Adrenal gland (tissue), 12 donors: ENCODE results near the gene DAPL1. TPM values are rescaled to one million over a fixed set of nuclear protein-coding genes. Genes with fewer than 3 reads are reported as not detected.

Experiments used
- DNase-seq, 7 donors: peaks; one replicate each; pipeline ENCODE4 v3.0.0-alpha.2; 2019 to 2020
- H3K27ac ChIP-seq, 5 donors: fragments of 200-600 bp; sonication (generic) in 4 of 5; 1 replicate in 3 of 5; 2 replicates in 2 of 5; pipeline versions ENCODE4 v1.5.1 to v1.8.0; 2016 to 2020; ENCODE audit warnings: mild to moderate bottlenecking in 1 of 5
- H3K27me3 ChIP-seq: fragments of 200-600 bp; 2 replicates; pipeline ENCODE4 v1.8.0; 2021
- H3K36me3 ChIP-seq, 2 donors: fragments of 200-600 bp; replicated peaks in 1 of 2; 1 replicate in 1 of 2; 2 replicates in 1 of 2; pipeline versions ENCODE4 v1.5.1 to v1.8.0; 2018 to 2022
- H3K4me1 ChIP-seq, 2 donors: fragments of 200-600 bp; replicated peaks in 1 of 2; 1 replicate in 1 of 2; 2 replicates in 1 of 2; pipeline versions ENCODE4 v1.5.1 to v1.8.0; 2018 to 2021
- H3K4me3 ChIP-seq, 4 donors: fragments of 200-600 bp; sonication (generic) in 3 of 4; one replicate each; pipeline ENCODE4 v1.5.1; 2016 to 2018
- H3K9me3 ChIP-seq, 3 donors: fragments of 200-600 bp; sonication (generic) in 1 of 3; replicated peaks in 1 of 3; 1 replicate in 2 of 3; 2 replicates in 1 of 3; pipeline versions ENCODE4 v1.5.1 to v1.8.0; 2016 to 2021
- POLR2A ChIP-seq, 2 donors: fragments of 450-650 bp; IDR thresholded peaks; one replicate each; pipeline ENCODE4 v1.6.1; 2017; ENCODE audit warnings: antibody characterized with exemption in 2 of 2, mild to moderate bottlenecking in 2 of 2, moderate library complexity in 1 of 2
- WGBS, 4 donors: extraction: QIAGEN DNeasy Blood & Tissue Kit in 2 of 4; methylation state at CpG; one replicate each; pipeline versions ENCODE4 v1.1.5 to v1.1.7; 2013 to 2017; 5-methylcytosine and 5-hydroxymethylcytosine counted together
- intact Hi-C, 2 donors: fragments of 100-400 bp; cut with DNase I; formaldehyde crosslinking; loops; one replicate each; pipeline versions ENCODE4 v1.14.1 to v1.15.0; 2022 to 2023
- polyA plus RNA-seq, 3 donors: library from polyadenylated mRNA; stranded (reverse); fragments of 200-250 nt in 2 of 3; fragments of 350-450 nt in 1 of 3; fragmentation: Illumina TruSeq in 1 of 3; extraction: RNeasy Lipid Tissue Mini Kit (QIAGEN cat#74804) in 1 of 3; gene quantifications; one replicate each; pipeline ENCODE4 v1.2.3, GENCODE V29; 2013 to 2014
- total RNA-seq, 9 donors: library from RNA; depleted of rRNA in 4 of 9; stranded (reverse); fragments of >200 nt in 4 of 9; fragments of 120-200 nt in 1 of 9; fragmentation: NEBNext Ultra II Directional in 1 of 9; extraction: Animal tissue kit (Norgen Biotek cat#: 25700) in 1 of 9; gene quantifications; one replicate each; pipeline versions ENCODE4 v1.1.0 to v1.2.4, GENCODE V29; 2013 to 2023
- TF ChIP-seq, protein P1 (sequence below), 6 experiments: fragments of 450-650 bp in 4 of 6; fragments of 200-600 bp in 2 of 6; sonication (generic) in 1 of 6; IDR thresholded peaks; 1 replicate in 5 of 6; 2 replicates in 1 of 6; pipeline versions ENCODE4 v1.5.1 to v1.8.0; 2016 to 2021; ENCODE audit warnings: antibody characterized with exemption in 6 of 6, mild to moderate bottlenecking in 2 of 6, moderate library complexity in 1 of 6
- donor health status: healthy with polysubstance abuse.
- donor health status: Bipolar disorder and iron deficiency.
- donor health status: DM: yes; HTN: yes; CAD: no.
- donor health status: DM: no; HTN: no; CAD: no.
- donor health status: DM: no; HTN: no; CAD: no.
- donor health status: DM: yes; HTN: yes; CAD: no.

Gene DAPL1
- total and polyA plus RNA-seq, 12 donors: 0.50 to 177 (median 35.4) TPM

DNA sequence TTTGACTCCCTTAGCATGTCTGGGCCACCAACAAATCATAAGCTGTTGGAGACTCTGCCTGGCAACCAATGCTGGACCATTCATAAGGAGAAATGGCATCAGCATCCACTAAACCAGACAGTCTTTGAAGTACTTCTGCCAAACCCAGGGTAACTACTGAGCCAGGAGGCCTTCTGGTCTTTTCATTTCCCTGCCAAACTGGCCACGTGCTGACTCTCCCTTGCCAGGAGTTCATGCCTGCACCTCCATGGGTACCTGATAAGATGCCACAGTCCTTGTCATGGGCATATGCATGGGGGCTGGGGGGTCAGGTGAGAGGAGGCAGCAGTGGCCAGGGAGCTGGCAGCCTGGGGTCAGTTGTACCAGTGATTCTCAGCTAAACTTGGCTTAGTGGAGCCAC is 34.2 kb upstream of the DAPL1 start:
- TF ChIP-seq, protein P1, sequence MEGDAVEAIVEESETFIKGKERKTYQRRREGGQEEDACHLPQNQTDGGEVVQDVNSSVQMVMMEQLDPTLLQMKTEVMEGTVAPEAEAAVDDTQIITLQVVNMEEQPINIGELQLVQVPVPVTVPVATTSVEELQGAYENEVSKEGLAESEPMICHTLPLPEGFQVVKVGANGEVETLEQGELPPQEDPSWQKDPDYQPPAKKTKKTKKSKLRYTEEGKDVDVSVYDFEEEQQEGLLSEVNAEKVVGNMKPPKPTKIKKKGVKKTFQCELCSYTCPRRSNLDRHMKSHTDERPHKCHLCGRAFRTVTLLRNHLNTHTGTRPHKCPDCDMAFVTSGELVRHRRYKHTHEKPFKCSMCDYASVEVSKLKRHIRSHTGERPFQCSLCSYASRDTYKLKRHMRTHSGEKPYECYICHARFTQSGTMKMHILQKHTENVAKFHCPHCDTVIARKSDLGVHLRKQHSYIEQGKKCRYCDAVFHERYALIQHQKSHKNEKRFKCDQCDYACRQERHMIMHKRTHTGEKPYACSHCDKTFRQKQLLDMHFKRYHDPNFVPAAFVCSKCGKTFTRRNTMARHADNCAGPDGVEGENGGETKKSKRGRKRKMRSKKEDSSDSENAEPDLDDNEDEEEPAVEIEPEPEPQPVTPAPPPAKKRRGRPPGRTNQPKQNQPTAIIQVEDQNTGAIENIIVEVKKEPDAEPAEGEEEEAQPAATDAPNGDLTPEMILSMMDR (IDR thresholded peaks at IDR 0.05): no peak
- TF ChIP-seq POLR2A (IDR thresholded peaks at IDR 0.05): no peak
- no peak overlapping the region for H3K27ac ChIP-seq
- intact Hi-C loops: no loop called here
- no peak for DNase-seq
- no peak overlapping the region for H3K4me3 ChIP-seq
- H3K27me3 ChIP-seq: no peaks in the 10 kb centered on the region
- H3K36me3 ChIP-seq: no peaks in the 10 kb centered on the region
- 45 to 67% (median 54%) methylated on average over 1 of the region's 1 CpG for WGBS, 4 donors
- H3K4me1 ChIP-seq: no peaks in the 10 kb centered on the region
- no peaks in the 10 kb centered on the region for H3K9me3 ChIP-seq

DNA sequence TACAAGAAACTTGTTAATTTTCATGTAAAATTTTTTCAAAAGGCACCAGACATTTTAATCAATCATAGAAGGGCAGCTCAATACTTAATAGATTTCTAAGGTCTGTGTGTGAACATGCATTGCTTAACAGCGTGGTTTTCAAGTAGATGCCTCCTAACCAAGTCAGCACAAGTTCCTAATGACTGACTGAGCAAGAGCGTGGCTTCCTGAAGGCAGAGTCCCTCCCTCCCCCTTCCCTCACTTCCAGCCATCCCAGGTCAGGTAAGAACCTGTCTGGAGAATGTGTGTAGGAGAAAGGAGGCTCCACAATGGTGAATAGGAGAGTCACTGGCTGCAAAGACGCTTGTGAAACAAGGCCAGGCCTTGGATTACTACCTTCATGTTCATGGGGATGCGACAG is 33.5 kb upstream of the DAPL1 start:
- no peaks in the 10 kb centered on the region for H3K4me1 ChIP-seq
- no peaks in the 10 kb centered on the region for H3K36me3 ChIP-seq
- H3K27me3 ChIP-seq: no peaks in the 10 kb centered on the region
- WGBS, 4 donors: 80 to 88% (median 84%) methylated on average over 3 to 4 of the region's 4 CpGs
- no peak overlapping the region for H3K4me3 ChIP-seq
- intact Hi-C loops: no loop called here
- DNase-seq: no peak
- H3K9me3 ChIP-seq: no peaks in the 10 kb centered on the region
- TF ChIP-seq POLR2A (IDR thresholded peaks at IDR 0.05): no peak
- TF ChIP-seq, protein P1 (IDR thresholded peaks at IDR 0.05): no peak
- H3K27ac ChIP-seq: no peak overlapping the region

DNA sequence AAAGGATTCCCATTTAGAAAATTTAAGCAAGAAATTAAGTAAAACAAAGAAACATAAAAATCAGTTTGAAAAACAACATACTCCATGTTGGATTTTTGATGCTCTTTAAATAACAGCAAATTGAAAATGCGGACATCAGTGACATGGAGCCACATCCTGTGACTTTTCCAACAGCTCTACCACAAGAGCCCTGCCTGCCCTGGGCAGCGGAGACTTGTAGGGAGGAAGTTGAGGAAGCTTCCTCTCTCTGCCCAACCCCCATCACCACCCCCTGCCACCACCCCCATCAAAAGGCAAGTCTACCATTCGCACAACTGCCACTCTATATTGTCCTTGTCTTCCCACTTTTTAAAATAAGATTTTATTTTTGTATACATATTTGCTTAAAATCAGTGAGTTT is 32.8 kb upstream of the DAPL1 start:
- TF ChIP-seq, protein P1 (IDR thresholded peaks at IDR 0.05): no peak
- TF ChIP-seq POLR2A (IDR thresholded peaks at IDR 0.05): no peak
- Histone ChIP-seq H3K9me3 (no peaks in the 10 kb centered on the region), H3K27me3 (no peaks in the 10 kb centered on the region), H3K27ac (no peak overlapping the region), H3K4me1 (no peaks in the 10 kb centered on the region), H3K36me3 (no peaks in the 10 kb centered on the region), H3K4me3 (no peak overlapping the region)
- no peak for DNase-seq
- intact Hi-C loops: no loop called here
- 77 to 87% (median 86%) methylated on average over 3 of the region's 3 CpGs for WGBS, 4 donors

DNA sequence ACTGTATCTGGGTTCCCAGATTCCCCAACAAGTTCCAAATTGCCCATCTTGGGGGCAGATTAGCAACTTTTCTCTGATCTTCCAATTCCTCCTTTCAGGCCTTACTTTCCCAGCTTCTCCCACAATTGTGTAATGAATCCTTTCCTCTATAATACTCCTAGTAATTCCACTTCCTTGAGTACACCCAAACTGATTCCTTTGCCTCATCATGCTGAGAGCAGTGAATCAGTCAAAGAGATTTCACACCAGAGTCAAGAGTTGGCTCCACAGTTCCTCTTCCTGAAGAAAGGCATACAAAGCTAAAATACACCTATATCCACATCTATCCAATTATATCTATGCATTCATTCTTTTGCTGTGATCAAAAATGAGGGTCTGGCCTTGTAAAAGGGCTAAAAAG is 28.6 kb upstream of the DAPL1 start:
- Histone ChIP-seq H3K4me3 (no peak overlapping the region), H3K36me3 (no peaks in the 10 kb centered on the region), H3K9me3 (no peaks in the 10 kb centered on the region), H3K27ac (no peak overlapping the region), H3K27me3 (no peaks in the 10 kb centered on the region), H3K4me1 (no peaks in the 10 kb centered on the region)
- intact Hi-C loops: no loop called here
- TF ChIP-seq, protein P1 (IDR thresholded peaks at IDR 0.05): no peak
- TF ChIP-seq POLR2A (IDR thresholded peaks at IDR 0.05): no peak
- DNase-seq: no peak
